ENCODE measurements around the gene ZG16.
"Not testable (repeated sequence)": the region's sequence is repeated elsewhere in the genome, so short reads cannot be mapped to it uniquely, and the experiment has no call there.

The ZG16 gene

GRCh38 chr16:29753516-29753915 lies 24.5 kb upstream of the ZG16 start:
- DNase-seq: no peak

- DNase-seq: no peak
Measured at GRCh38 chr16:29756654-29757053, 21.4 kb upstream of the ZG16 start.

GRCh38 chr16:29757086-29757485 lies 21.0 kb upstream of the ZG16 start:
- DNase-seq: not testable (repeated sequence)

DNA sequence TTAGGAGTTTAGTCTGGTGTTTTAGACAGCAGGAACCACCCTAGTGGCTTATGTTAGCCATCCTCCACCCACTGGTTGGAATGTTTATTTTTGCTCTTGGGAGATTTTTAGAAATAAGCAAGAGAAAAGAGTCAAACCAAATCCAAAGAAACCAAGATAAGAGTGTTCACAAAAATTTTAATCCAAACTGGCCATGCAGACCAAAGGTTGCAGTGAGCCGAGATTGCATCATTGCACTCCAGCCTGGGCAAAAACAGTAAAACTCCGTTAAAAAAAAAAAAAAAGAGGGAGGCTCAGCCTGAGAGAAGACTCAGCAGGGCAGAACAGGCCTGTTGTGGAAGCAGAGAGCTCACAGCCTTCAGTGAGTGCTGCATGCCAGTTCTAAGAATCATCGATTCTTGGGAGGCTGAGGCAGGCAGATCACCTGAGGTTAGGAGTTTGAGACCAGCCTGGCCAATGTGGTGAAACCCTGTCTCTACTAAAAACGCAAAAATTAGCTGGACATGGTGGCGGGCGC lies 20.0 kb upstream of the ZG16 start:
- no peak for DNase-seq

DNA sequence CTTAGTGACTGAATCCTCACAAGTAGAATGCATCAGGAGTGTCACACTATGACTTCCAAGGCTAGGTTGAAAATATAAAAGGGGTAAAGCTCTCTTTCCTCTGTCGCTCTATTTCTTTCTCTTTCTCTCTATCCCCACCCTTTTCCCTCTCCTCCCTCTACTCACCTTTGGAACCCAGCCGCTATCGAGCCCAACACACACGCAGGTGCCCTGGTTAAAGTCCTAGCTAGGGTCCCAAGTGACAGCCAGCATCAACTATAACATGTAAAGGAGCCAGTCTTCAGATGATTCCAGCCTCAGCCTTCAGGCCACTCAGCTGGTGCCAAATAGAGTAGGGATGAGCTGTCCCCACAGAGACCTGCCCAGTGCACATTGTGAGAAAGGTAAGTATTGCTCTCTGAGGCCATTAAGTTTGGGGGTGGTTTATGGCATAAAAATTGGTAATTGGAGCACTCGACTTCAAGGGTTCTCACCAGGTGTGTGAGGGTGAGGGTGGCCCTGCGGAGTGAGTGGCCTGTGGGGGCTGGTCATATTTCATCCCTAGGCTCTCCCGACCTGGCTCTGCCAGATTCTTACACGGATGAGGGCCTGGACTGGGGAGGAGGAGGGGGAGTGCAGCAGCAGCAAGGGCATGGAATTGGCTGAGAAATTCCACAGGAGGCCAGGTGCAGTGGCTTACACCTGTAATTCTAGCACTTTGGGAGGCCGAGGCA lies 17.3 kb upstream of the ZG16 start:
- DNase-seq: peak; percentile 49

DNA sequence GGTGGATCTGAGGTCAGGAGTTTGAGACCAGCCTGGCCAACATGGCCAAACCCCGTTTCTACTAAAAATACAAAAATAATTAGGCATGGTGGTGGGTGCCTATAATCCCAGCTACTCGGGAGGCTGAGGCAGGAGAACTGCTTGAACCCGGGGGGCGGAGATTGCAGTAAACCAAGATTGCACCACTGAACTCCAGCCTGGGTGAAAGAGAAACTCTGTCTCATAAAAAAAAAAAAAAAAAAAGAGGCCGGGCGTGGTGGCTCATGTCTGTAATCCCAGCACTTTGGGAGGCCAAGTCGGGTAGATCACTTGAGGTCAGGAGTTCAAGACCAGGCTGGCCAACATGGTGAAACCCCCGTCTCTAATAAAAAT lies 16.8 kb upstream of the ZG16 start:
- not testable (repeated sequence) for DNase-seq

DNA sequence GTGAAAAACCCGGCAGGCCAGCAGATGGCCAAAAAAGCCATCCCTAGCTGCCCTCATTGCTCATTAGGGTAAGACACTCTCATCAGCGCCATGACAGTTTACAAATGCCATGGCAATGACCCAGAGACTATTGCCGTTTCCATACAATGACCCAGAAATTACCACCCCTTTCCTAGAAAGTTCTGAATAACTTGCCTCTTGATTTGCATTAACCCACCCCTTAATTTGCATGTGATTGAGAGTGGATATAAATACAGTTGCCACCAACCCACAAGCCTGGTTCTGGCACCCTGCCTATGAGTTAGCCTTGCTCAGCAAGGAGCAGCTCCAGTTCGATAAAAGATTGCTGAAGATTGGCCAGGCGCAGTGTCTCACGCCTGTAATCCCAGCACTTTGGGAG lies 16.2 kb upstream of the ZG16 start:
- DNase-seq: no peak

- DNase-seq: no peak
Measured at GRCh38 chr16:29763326-29763725, 14.7 kb upstream of the ZG16 start.

DNA sequence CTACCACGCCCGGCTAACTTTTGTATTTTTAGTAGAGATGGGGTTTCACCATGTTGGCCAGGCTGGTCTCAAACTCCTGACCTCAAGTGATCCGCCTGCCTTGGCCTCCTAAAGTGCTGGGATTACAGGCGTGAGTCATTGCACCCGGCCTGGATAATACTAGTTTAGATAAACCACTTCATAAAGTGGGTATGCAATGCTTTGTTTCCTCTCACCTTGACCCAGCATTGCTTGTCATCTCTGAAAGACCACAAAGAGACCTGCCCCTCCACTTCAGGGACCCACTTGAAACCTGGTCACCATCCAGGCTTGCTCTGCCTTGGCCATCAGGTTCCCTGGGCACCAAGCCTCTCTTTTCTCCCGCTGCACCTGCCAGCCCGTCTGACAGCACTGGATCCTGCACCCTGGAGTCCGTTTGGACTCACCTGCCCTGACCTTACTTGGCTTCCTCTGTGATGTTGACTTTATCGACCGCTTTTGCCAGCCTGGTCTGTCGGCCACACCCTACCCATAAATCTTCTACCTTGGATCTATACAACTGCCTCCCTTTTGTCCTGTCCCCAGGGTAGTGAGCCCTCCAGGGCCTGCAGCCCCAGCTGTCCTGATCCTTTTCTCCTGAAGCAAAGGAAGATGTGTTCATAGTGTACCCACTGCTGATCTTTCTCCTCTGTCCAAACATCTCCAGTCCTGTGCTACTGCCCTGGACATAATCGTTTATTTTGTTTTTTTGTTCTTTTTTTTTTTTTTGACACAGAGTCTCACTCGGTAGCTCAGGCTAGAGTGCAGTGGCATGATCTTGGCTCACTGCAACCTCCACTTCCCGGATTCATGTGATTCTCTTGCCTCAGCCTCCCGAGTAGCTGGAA lies 12.7 kb upstream of the ZG16 start:
- DNase-seq: peak; percentile 22

DNA sequence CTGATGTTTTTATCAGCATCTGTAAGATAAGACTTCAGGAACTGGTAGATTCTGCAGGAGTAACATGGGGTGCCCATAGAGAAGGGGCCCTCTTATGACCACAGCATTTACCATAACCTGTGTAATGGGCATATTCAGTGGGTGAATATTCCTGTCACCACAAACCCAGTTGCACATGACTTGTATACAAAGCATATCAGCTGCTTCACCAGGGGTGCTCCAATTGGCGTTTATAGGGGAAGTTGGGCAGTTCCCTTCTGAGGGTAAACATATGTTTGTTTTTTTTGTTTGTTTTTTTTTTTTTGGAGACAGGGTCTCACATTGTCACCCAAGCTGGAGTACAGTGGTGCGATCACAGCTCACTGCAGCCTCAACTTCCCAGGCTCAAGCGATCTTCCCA lies 11.5 kb upstream of the ZG16 start:
- DNase-seq: no peak

DNA sequence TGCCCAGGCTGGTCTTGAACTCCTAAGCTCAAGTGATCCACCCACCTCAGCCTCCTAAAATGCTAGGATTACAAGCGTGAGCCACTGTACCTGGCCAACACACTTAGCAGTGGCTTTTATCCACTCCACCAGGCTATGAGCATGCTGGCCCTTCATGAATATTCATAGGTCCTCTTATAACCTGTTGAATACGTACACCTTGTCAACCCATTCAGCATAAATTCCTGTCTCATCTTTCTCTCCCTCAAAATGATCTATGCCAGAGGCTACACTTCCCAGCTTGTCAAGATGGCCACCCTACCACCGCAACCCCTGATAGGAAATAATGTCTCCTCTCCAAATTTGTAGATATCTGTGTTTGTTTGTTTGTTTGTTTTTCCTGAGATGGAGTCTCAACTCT lies 11.0 kb upstream of the ZG16 start:
- DNase-seq: no peak

DNA sequence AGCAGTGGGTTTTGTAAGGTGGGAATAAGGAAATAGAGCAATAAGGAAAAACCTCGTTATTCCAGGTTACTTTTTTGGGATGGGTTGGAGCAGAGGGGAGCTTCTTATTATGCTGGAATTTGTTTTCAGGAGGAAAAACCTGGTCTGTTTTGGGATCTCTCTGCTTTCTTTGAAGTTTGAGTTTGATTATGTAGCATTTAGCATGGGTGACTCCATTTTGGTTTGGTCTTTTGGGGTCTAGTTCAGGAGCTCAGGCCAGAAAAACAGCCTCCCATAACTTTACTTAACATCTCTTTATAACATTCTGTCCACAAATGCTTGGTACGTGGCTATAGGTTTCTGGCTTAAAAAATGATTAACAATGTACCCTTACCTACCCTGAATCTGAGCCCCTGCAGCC lies 8.5 kb upstream of the ZG16 start:
- no peak for DNase-seq

DNA sequence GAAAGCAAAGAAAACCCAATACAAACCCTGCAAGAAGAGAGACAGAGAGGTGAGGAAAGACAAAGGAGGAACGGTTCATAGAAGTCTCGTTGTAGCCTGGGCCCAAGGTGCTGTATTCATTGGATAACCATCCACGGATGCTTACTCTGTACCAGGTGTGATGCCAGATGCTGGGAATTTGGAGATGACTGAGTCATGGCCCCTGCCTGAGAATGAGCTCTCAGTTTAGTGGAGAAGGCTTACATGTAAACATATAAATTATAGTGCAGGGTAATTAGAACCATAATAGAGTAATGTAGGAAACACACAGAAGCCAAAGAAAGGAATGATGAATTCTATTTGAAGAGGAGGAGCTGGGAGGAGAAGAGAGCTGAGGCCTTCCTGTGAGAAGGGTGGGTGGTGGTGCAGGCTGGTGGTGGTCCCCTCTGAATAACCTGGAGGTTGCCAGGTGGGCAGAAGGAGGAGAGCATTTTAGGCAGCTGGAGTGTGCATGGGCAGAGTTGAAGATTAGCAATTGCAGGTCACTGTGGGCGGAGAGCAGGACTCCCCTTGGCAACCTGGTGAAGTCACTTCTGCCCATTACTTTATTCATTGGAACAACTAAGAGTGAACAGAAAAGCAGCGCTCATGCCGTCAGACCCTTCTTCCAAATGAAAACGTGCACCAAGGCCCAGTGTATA lies 7.7 kb upstream of the ZG16 start:
- no peak for DNase-seq

DNA sequence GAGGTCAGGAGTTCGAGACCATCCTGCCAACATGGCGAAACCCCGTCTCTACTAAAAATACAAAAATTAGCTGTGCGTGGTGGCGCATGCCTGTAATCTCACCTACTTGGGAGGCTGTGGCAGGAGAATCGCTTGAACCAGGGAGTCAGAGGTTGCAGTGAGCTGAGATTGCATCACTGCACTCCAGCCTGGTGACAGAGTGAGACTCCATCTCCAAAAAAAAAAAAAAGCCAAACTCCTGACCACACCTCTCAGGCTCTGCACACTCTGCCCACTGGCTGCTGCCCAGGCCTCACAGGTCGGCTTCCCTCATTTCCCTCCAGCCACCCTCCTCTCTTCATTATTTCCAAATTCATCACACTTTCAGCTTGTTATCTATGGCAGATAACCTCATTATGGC lies 5.7 kb upstream of the ZG16 start:
- DNase-seq: not testable (repeated sequence)

GRCh38 chr16:29774730-29775129 lies 3.3 kb upstream of the ZG16 start:
- DNase-seq: no peak

DNA sequence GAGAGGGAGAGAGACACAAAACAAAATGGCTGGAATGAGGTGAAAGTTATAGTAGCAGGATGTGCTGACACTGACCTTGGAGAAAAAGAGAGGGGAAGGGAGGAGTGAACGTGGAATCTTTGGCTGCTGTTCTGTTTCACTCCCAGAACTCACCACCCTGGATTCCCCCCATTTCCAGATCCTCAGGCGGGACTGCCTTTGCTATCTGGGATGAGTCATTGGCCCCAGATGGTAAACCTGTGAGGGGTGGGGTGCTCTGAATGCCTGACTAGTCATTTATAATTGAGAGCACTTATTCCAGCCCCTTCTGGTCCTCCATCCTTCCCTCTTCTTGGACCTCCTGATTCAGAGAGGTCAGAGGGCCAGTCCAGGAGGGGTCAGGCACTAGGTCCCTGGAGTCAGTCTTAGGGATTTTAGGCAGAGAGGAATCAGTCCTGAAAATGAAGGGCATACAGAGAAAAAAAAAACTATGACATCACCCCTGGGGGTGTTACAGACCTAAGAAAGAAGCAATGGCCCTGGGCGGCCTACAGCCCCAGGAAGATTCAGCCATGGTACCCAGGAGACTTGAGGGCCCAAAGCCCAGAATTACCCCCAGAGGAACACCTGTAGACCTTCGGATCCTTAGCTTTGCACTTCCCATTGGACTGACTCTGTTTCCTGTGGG lies 2.2 kb upstream of the ZG16 start:
- no peak for DNase-seq

DNA sequence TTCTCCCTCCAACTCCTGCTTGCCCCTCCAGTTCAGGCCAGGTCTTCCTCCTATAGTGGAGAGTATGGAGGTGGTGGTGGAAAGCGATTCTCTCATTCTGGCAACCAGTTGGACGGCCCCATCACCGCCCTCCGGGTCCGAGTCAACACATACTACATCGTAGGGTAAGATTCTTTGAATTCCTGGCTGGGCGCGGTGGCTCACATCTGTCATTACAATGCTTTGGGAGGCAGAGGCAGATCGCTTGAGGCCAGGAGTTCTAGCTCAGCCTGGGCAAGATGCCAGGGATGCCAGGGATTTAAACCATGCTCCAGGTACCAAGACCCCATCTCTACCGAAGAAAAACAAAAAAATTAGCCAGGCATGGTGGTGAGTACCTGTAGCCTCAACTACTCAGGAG lies 1.4 kb downstream of the ZG16 start:
- DNase-seq: no peak

DNA sequence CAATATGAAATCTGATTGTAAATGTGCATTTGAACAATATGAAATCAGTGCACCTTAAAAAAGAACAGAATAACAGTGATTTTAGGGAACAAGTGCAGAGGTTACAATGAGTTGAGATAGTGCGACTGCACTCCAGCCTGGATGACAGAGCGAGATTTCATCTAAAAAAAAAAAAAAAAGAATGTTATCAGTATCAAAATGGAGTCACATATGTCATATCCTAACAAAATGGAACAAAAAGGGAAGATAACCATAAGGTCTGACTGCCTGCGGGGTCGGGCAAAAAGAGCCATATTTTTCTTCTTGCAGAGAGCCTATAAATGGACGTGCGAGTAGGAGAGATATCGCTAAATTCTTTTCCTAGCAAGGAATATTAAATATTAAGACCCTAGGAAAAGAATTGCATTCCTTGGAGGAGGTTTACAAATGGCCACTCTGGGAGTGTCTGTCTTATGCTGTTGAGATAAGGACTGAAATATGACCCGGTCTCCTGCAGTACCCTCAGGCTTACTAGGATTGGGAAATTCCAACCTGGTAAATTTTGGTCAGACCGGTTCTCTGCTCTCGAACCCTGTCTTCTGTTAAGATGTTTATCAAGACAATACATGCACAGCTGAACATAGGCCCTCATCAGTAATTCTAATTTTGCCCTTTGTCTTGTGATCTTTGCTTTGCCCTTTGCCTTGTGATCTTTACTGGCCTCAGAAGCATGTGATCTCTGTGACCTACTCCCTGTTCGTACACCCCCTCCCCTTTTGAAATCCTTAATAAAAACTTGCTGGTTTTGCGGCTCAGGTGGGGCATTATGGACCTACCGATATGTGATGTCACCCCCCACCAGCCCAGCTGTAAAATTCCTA lies 5.3 kb downstream of the ZG16 start:
- not testable (repeated sequence) for DNase-seq

GRCh38 chr16:29784157-29784556 lies 6.1 kb downstream of the ZG16 start:
- no peak for DNase-seq

- no peak for DNase-seq
Measured at GRCh38 chr16:29784901-29785500, 6.9 kb downstream of the ZG16 start.

DNA sequence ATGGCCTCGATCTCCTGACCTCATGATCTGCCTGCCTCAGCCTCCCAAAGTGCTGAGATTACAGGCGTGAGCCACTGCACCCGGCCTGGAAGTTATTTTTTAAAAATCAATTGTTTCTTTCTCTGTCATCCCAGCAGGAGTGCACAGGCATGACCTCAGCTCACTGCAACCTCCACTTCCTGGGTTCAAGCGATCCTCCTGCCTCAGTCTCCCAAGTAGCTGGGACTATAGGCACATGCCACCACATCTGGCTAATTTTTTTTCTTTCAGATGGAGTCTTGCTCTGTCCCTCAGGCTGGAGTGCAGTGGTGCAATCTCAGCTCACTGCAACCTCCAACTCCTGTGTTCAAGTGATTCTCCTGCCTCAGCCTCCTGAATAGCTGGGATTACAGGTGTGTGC lies 9.1 kb downstream of the ZG16 start:
- DNase-seq: not testable (repeated sequence)

GRCh38 chr16:29789775-29790182 lies 11.7 kb downstream of the ZG16 start:
- no peak for DNase-seq
